Measurements from ENCODE around the gene SMYD3.

SMYD3 gene

GRCh38 chr1:245987997-245988392, 519.1 kb downstream of the SMYD3 start:
- TF ChIP-seq CTCF (IDR thresholded peaks at IDR 0.05; ENCODE audit: borderline replicate concordance, insufficient read depth, low read depth, low read length): no peak
- no peak overlapping the region for H3K4me3 ChIP-seq (ENCODE audit: low read depth, low read length)

DNA sequence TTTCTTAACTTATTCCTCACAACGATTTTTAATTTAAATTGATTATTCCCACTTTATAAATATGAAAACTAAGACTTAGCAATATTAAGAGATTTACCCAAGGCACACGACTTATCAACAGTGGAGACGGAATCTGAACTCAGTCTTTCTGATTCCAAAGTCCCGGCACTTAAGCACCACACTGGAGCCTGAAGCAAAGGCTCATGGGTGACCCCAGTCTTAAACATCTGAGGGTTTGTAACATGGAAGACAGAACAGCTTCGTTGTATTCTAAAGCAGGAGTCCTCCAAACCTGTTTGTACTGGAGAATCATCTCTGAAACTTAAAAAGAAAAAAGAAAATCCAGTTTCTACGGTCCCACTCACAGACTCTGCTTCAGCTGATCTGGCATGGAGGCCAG, 519.5 kb downstream of the SMYD3 start:
- no peak for TF ChIP-seq CTCF (IDR thresholded peaks at IDR 0.05; ENCODE audit: borderline replicate concordance, insufficient read depth, low read depth, low read length)
- H3K4me3 ChIP-seq (ENCODE audit: low read depth, low read length): no peak overlapping the region

GRCh38 chr1:245987219-245987545, 519.9 kb downstream of the SMYD3 start:
- TF ChIP-seq CTCF (IDR thresholded peaks at IDR 0.05; ENCODE audit: borderline replicate concordance, insufficient read depth, low read depth, low read length): no peak

DNA sequence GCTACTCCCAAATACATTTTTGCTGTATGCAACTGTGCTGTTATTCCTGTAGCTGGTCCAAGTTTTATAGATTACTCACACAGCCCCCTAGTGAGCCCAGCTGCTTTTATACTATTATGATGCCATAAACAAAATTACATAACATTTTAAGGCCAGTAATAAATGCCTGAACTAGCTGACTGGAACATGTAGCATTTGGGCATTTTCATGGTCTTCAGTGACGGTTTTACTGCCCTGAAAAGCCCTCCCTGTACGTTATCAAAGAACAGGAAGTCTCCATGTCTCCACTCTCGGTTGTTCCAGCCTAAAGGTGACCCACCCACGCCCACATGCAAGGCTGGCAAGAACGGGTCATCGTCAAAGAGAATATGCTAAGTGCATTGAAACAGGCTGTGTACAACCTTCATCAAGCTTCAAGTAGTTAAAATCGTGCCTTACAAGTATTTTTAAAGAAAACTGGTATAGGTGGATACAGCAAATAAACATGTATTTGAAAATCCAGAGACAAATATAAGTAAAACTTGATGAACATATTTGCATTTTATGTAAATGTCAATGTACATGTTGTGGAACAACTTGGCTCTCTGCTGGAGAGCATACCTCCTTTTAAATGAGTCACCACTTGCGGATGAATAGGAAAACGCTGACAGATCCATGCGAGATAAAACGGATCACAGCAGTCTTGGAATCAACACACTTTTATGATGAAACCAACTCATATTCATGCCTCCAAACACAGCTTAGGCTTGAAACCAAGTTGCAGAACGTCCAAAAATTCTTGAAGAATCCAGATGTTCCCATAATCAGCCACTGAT, 520.5 kb downstream of the SMYD3 start:
- H3K4me3 ChIP-seq (ENCODE audit: low read depth, low read length): no peak overlapping the region
- TF ChIP-seq CTCF (IDR thresholded peaks at IDR 0.05; ENCODE audit: borderline replicate concordance, insufficient read depth, low read depth, low read length): no peak

More at GRCh38 chr1:245987219-245987545, 519.9 kb downstream of the SMYD3 start:
- no peak overlapping the region for H3K4me3 ChIP-seq (ENCODE audit: low read depth, low read length)

DNA sequence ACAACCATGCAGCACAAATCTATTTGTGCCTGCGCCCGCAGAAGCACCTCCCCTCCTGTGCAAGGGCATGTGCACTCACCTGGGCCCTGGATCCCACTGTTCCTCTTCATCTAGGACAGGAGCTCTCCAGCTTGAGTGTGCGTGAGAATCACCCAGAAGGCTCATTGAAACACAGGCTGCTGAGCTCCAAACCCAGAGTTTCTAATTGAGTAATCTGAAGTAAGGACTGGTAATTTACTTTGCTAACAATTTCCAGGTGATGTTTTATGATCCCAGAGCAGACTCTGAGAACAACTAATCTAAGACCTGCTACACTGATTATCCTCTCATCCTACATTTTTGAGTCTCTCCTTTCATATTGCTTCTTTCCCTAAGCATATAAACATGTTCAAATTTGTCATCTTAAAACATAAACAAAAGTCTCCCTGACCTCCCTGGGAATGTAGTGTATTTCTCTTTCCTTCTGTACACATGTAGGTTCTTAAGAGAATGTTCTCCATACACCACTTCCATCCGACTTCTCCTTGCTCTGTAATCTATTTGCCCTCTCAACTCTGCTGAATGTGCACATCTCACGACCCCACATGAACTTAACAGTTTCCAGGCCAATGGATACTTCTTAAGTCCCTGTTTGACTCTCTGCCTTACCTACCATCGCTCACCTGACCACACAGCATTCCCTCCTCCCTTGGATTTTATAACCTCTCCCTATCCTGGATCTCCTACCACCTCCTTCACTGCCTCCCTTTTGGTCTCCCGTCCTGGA, 522.5 kb downstream of the SMYD3 start:
- no peak for TF ChIP-seq CTCF (IDR thresholded peaks at IDR 0.05; ENCODE audit: borderline replicate concordance, insufficient read depth, low read depth, low read length)
- H3K4me3 ChIP-seq (ENCODE audit: low read depth, low read length): no peak overlapping the region

- no peak overlapping the region for H3K4me3 ChIP-seq (ENCODE audit: low read depth, low read length)
- TF ChIP-seq CTCF (IDR thresholded peaks at IDR 0.05; ENCODE audit: borderline replicate concordance, insufficient read depth, low read depth, low read length): no peak
Measured at GRCh38 chr1:245983294-245983967, 523.6 kb downstream of the SMYD3 start.
